Measurements from ENCODE around the gene PWP2. TPM values are rescaled to one million over a fixed set of nuclear protein-coding genes. Genes with fewer than 3 reads are reported as not detected.

PWP2 gene
- total RNA-seq, 5 donors from 2014 or later (not counting 1 experiment from before 2014, with no cell fraction given): 8.9 to 39.3 (median 12.3) TPM

DNA sequence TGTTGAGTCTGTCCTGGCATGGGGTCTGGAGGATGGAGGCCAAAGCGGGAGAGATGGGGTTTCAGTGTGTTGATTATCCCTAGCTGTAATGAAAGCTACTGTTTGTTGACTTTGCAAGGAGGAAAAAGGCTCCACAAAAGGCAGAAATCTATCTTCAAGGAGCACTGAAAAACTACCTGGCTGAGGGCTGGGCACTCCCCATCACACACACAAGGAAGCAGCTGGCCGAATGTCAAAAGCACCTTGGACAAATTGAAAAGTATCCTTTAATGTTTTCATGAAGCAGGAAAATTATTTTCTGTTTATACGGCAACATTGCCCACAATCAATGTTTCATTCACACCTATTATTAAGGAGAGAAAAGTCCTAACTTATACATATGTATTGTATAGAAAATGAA lies 27.8 kb upstream of the PWP2 start:
- peaks cover 65 to 74% (median 67%) of the 10 kb centered on the region in 3 donors for H3K4me1 Mint-ChIP-seq
- H3K27me3 ChIP-seq (replicated peaks in 1 of 2; ENCODE audit: control insufficient read depth in 2 of 2, extremely low read depth in 1 of 2, insufficient read depth in 2 of 2, low read length in 1 of 2): no peaks in the 10 kb centered on the region
- H3K4me3 Mint-ChIP-seq: no peak overlapping the region
- no peak for DNase-seq
- no peaks in the 10 kb centered on the region for H3K9me3 Mint-ChIP-seq
- no CpG with 5 or more reads among the region's 3 CpGs for WGBS (ENCODE audit: insufficient coverage)
- ChIA-PET POLR2A (no interaction called here), CTCF (no interaction called here)
- peak overlapping the region; percentile 44 for H3K27ac ChIP-seq (ENCODE audit: low read length)
- H3K4me3 ChIP-seq (ENCODE audit: control insufficient read depth in 1 of 2, extremely low read depth in 1 of 2, low read length in 1 of 2): no peak overlapping the region
- peak overlapping the region; percentile 72 to 81 for H3K27ac Mint-ChIP-seq
- no peaks in the 10 kb centered on the region for H3K27me3 Mint-ChIP-seq
- H3K4me1 ChIP-seq (ENCODE audit: control insufficient read depth in 1 of 2, extremely low read depth in 1 of 2, insufficient read depth in 2 of 2, low read length in 2 of 2): peaks cover 22 to 60% of the 10 kb centered on the region in 2 experiments
- H3K9me3 ChIP-seq: no peaks in the 10 kb centered on the region
- H3K36me3 ChIP-seq (ENCODE audit: control insufficient read depth in 2 of 2, extremely low read depth in 1 of 2, insufficient read depth in 1 of 2, low read length in 1 of 2): peaks cover 0 to 73% of the 10 kb centered on the region in 2 donors
- ATAC-seq (replicated peaks in 1 of 4): no peak
- H3K36me3 Mint-ChIP-seq: peaks cover 76% of the 10 kb centered on the region

DNA sequence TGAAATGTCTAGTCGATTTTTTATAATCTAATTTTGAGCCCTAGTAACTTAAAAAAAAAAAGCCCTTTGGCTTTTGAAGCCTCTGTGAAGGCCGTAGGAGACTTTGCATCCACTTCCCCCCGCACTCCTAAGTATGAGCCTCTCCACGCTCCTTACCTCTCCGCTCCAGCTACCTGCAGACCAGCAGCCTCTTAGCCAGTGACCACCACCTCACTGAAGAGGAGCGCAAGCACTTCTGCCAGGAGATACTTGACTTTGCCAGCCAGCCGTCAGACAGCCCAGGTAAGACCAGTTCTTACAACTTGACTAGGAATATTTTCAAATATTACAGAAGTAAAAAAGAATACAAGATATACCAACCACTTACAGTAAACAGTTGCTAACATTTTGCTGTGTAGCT lies 27.4 kb upstream of the PWP2 start:
- no peaks in the 10 kb centered on the region for H3K9me3 Mint-ChIP-seq
- H3K27ac Mint-ChIP-seq: peak overlapping the region; percentile 81 to 89
- WGBS (ENCODE audit: insufficient coverage): 100% methylated on average over 2 of the region's 7 CpGs
- Histone ChIP-seq H3K4me3 (ENCODE audit: control insufficient read depth in 1 of 2, extremely low read depth in 1 of 2, low read length in 1 of 2) (no peak overlapping the region), H3K27ac (ENCODE audit: low read length) (no peak overlapping the region), H3K9me3 (no peaks in the 10 kb centered on the region), H3K27me3 (replicated peaks in 1 of 2; ENCODE audit: control insufficient read depth in 2 of 2, extremely low read depth in 1 of 2, insufficient read depth in 2 of 2, low read length in 1 of 2) (no peaks in the 10 kb centered on the region), H3K36me3 (ENCODE audit: control insufficient read depth in 2 of 2, extremely low read depth in 1 of 2, insufficient read depth in 1 of 2, low read length in 1 of 2) (peaks cover 0 to 69% of the 10 kb centered on the region in 2 donors), H3K4me1 (ENCODE audit: control insufficient read depth in 1 of 2, extremely low read depth in 1 of 2, insufficient read depth in 2 of 2, low read length in 2 of 2) (peaks cover 25 to 61% of the 10 kb centered on the region in 2 experiments)
- H3K4me3 Mint-ChIP-seq: no peak overlapping the region
- peaks cover 68 to 76% (median 68%) of the 10 kb centered on the region in 3 donors for H3K4me1 Mint-ChIP-seq
- peaks cover 76% of the 10 kb centered on the region for H3K36me3 Mint-ChIP-seq
- ChIA-PET POLR2A (interaction anchor here in 1 of 2 donors (0.6 kb wide), 1 partner anchor 377 kb away, joined by 3 read pairs; no protein-coding TSS in a partner anchor), CTCF (no interaction called here)
- DNase-seq (no peak), ATAC-seq (replicated peaks in 1 of 4) (no peak)
- H3K27me3 Mint-ChIP-seq: no peaks in the 10 kb centered on the region

DNA sequence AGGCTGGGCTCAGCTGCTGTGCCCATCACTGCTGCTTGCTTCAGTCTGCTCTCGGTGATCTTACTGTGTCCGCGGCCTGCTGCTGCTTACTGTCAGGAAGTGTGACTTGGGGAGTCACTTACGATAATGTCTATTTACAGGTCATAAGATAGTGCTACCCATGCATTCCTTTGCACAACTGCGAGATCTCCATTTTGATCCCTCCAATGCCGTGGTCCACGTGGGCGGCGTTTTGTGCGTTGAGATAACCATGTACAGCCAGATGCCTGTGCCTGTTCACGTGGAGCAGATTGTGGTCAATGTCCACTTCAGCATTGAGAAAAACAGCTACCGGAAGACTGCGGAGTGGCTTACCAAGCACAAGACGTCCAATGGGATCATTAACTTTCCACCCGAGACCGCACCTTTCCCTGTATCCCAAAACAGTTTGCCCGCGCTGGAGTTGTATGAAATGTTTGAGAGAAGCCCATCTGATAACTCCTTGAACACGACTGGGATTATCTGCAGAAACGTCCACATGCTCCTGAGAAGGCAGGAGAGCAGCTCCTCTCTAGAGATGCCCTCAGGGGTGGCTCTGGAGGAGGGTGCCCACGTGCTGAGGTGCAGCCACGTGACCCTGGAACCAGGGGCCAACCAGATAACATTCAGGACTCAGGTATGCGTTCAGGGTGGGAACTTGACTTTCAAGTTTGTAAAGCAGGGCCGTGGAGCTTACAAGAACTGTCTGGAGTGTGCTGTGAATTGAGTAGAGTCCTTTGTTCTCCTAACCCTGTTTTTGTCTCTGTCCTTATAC lies 24.4 kb upstream of the PWP2 start:
- H3K9me3 Mint-ChIP-seq: no peaks in the 10 kb centered on the region
- 63% methylated on average over 14 of the region's 24 CpGs for WGBS (ENCODE audit: insufficient coverage)
- no peak overlapping the region for H3K4me3 ChIP-seq (ENCODE audit: control insufficient read depth in 1 of 2, extremely low read depth in 1 of 2, low read length in 1 of 2)

DNA sequence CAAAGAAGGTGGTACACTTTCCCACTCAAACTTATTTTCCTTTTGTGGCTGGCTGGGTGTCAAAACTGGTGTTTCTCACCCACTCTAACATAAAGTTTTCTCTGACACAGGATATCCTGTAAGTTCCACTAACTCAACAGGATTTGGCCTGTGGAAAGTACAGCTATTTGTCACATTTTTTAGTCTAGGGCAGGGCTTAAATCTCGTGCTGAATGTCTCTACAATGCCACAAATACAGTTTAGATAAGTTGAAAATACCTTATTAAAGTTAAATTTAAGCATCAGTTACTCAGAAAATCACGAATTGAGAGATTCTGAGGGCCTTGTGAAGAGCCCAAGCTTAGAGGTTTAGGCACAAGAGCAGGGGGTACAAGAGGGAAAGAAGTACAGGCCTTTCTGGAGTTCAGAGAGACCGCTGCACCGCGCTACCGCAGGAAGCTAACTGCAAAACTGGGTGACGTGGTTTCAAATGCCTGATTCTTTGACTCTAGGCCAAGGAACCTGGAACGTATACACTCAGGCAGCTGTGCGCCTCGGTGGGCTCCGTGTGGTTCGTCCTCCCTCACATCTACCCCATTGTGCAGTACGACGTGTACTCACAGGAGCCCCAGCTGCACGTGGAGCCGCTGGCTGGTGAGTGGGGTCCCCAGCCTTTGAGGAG lies 23.4 kb upstream of the PWP2 start:
- H3K36me3 Mint-ChIP-seq: peaks cover 71% of the 10 kb centered on the region
- H3K27ac ChIP-seq (ENCODE audit: low read length): peak overlapping the region; percentile 79
- peaks cover 8 to 61% of the 10 kb centered on the region in 2 donors for H3K36me3 ChIP-seq (ENCODE audit: control insufficient read depth in 2 of 2, extremely low read depth in 1 of 2, insufficient read depth in 1 of 2, low read length in 1 of 2)
- H3K27ac Mint-ChIP-seq: peak overlapping the region; percentile 95 to 97
- ATAC-seq (replicated peaks in 1 of 4): peak; percentile 83 to 90 (median 86)
- ChIA-PET POLR2A (interaction anchor here in 1 of 2 donors (0.7 to 2.0 kb wide), 2 partner anchors 70 to 260 kb away, joined by 3 to 10 read pairs; no protein-coding TSS in a partner anchor), CTCF (interaction anchor here in 1 of 2 donors (0.7 to 4.5 kb wide), 6 partner anchors 9 to 219 kb away, joined by 3 to 22 read pairs (median 4); no protein-coding TSS in a partner anchor)
- H3K9me3 ChIP-seq: no peaks in the 10 kb centered on the region
- H3K4me1 ChIP-seq (ENCODE audit: control insufficient read depth in 1 of 2, extremely low read depth in 1 of 2, insufficient read depth in 2 of 2, low read length in 2 of 2): peaks cover 59 to 96% of the 10 kb centered on the region in 2 experiments
- peak overlapping the region in 1 of 2 donors; percentile 38 for H3K4me3 ChIP-seq (ENCODE audit: control insufficient read depth in 1 of 2, extremely low read depth in 1 of 2, low read length in 1 of 2)
- peak; percentile 44 to 89 (median 76) for DNase-seq
- H3K27me3 ChIP-seq (replicated peaks in 1 of 2; ENCODE audit: control insufficient read depth in 2 of 2, extremely low read depth in 1 of 2, insufficient read depth in 2 of 2, low read length in 1 of 2): no peaks in the 10 kb centered on the region
- H3K4me1 Mint-ChIP-seq: peaks cover 91 to 94% (median 93%) of the 10 kb centered on the region in 3 donors
- H3K4me3 Mint-ChIP-seq: peak overlapping the region; percentile 57 to 86 (median 71)
- H3K9me3 Mint-ChIP-seq: no peaks in the 10 kb centered on the region
- H3K27me3 Mint-ChIP-seq: no peaks in the 10 kb centered on the region
- 1% methylated on average over 12 of the region's 16 CpGs for WGBS (ENCODE audit: insufficient coverage)

More for the DNA sequence above, 24.4 kb upstream of the PWP2 start:
- Mint-ChIP-seq H3K27me3 (no peaks in the 10 kb centered on the region), H3K4me1 (peaks cover 92 to 93% (median 93%) of the 10 kb centered on the region in 3 donors), H3K27ac (peak overlapping the region; percentile 95 to 97), H3K36me3 (peaks cover 72% of the 10 kb centered on the region), H3K4me3 (peak overlapping the region; percentile 57 to 86 (median 71))
- no peak for ATAC-seq (replicated peaks in 1 of 4)
- CTCF ChIA-PET: interaction anchor here in 1 of 2 donors (0.6 to 4.5 kb wide), 7 partner anchors 8 to 220 kb away, joined by 3 to 22 read pairs (median 6); no protein-coding TSS in a partner anchor
- peak overlapping the region; percentile 79 for H3K27ac ChIP-seq (ENCODE audit: low read length)
- peaks cover 54 to 91% of the 10 kb centered on the region in 2 experiments for H3K4me1 ChIP-seq (ENCODE audit: control insufficient read depth in 1 of 2, extremely low read depth in 1 of 2, insufficient read depth in 2 of 2, low read length in 2 of 2)
- DNase-seq: peak in 1 of 35 experiments; percentile 43
- H3K9me3 ChIP-seq: no peaks in the 10 kb centered on the region
- POLR2A ChIA-PET: interaction anchor here in 1 of 2 donors (0.7 to 2.0 kb wide), 2 partner anchors 69 to 261 kb away, joined by 3 to 10 read pairs; no protein-coding TSS in a partner anchor
- H3K27me3 ChIP-seq (replicated peaks in 1 of 2; ENCODE audit: control insufficient read depth in 2 of 2, extremely low read depth in 1 of 2, insufficient read depth in 2 of 2, low read length in 1 of 2): no peaks in the 10 kb centered on the region
- H3K36me3 ChIP-seq (ENCODE audit: control insufficient read depth in 2 of 2, extremely low read depth in 1 of 2, insufficient read depth in 1 of 2, low read length in 1 of 2): peaks cover under 1 to 60% of the 10 kb centered on the region in 2 donors

DNA sequence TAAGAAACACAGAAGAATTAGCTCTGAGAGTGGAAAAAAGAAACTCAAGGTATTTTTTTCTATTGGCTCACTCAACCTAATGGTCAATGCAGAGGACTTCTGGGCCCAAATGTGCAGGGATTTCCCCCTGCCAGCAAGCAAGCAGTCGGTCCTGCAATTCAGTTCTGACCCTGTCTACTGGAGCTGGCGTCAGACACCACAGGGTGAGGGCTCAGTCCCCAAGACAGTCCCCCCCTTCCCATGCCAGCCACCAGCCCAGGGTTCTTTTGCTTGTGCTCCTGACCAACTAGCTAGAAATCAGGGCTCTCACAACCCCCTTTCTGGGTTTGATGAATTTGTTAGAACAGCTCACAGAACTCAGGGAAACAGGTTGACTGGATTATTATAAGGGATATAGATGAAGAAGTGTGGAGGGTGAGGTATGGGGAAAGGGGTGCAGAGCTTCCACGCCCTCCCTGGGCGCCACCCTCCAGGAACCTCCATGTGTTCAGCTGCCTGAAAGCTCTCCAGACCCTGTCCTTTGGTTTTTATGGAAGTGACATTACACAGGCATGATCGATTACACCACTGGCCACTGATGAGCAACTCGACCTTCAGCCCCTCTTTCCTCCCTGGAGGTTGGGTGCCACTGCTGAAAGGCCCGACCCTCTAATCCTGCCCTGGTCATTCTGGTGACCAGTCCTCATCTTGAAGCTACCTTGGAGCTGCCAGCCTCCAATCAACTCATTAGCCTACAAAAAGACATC lies 22.5 kb upstream of the PWP2 start:
- ChIA-PET CTCF (interaction anchor here in 1 of 2 donors (1.4 to 4.5 kb wide), 4 partner anchors 9 to 63 kb away, joined by 3 to 22 read pairs (median 8); no protein-coding TSS in a partner anchor), POLR2A (interaction anchor here in 1 of 2 donors (2.0 kb wide), 1 partner anchor 71 kb away, joined by 10 read pairs; no protein-coding TSS in a partner anchor)
- Mint-ChIP-seq H3K4me1 (peaks cover 93 to 96% (median 94%) of the 10 kb centered on the region in 3 donors), H3K27ac (peak overlapping the region; percentile 95 to 97), H3K9me3 (no peaks in the 10 kb centered on the region), H3K27me3 (no peaks in the 10 kb centered on the region), H3K36me3 (peaks cover 74% of the 10 kb centered on the region), H3K4me3 (peak overlapping the region; percentile 57 to 86 (median 71))
- DNase-seq (peak in 1 of 35 experiments; percentile 41), ATAC-seq (replicated peaks in 1 of 4) (no peak)
- Histone ChIP-seq H3K27ac (ENCODE audit: low read length) (peak overlapping the region; percentile 79), H3K27me3 (replicated peaks in 1 of 2; ENCODE audit: control insufficient read depth in 2 of 2, extremely low read depth in 1 of 2, insufficient read depth in 2 of 2, low read length in 1 of 2) (no peaks in the 10 kb centered on the region), H3K9me3 (no peaks in the 10 kb centered on the region), H3K4me1 (ENCODE audit: control insufficient read depth in 1 of 2, extremely low read depth in 1 of 2, insufficient read depth in 2 of 2, low read length in 2 of 2) (peaks cover 65 to 96% of the 10 kb centered on the region in 2 experiments), H3K4me3 (ENCODE audit: control insufficient read depth in 1 of 2, extremely low read depth in 1 of 2, low read length in 1 of 2) (peak overlapping the region; percentile 38 to 52), H3K36me3 (ENCODE audit: control insufficient read depth in 2 of 2, extremely low read depth in 1 of 2, insufficient read depth in 1 of 2, low read length in 1 of 2) (peaks cover 11 to 53% of the 10 kb centered on the region in 2 donors)
- 47% methylated on average over 5 of the region's 7 CpGs for WGBS (ENCODE audit: insufficient coverage)
